SH-SY5Y (cell line): Measurements from ENCODE around the gene ATP5ME.

Experiments used
- GATA2 ChIP-seq: IDR thresholded peaks from 2 replicates; pipeline ENCODE4 v1.6.1; 2011; ENCODE audit warnings: mild to moderate bottlenecking, low read depth, low read length
- GATA3 ChIP-seq: IDR thresholded peaks from 2 replicates; pipeline ENCODE4 v1.6.1; 2011; ENCODE audit warnings: low read depth, mild to moderate bottlenecking, low read length, moderate library complexity

DNA sequence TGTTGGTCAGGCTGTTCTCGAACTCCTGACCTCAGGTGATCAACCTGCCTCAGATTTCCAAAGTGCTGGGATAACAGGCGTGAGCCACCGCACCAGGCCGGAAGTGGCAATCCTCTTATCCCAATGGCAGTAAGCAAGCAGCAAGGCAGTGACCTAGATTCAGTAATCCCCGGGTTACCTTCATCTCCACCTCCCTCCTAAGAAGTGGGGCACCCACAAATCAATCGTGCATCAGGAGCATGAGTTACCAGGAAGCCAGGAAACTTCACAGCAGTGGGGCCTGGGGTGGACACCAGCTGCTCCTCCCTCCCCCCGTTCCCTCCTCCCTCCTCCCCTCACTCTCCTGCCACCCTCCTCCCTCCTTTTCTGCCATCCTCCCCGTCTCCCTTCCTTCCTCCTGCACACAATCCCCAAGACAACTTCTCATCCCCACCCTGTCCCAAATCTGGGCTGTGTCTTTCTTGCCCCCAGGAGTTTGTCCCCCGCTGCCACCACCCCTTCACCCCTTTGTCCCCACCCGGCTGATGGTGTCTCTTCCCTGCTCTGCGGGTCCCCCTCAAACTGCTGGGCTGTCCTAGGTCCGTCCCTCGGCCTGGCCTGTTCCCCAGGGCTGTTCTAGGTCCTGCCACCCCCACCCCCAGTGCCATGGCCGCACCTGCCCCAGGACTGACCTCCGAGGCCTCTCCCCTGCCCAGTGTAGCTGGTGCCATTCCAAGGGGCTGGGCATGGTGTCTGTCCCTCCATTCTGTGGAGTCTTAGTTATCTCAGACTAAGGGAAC lies 46.5 kb downstream of the ATP5ME start:
- TF ChIP-seq GATA2 (no peak), GATA3 (no peak)
